ENCODE data around the gene ZDHHC3. TPM values are rescaled to one million over a fixed set of nuclear protein-coding genes. Genes with fewer than 3 reads are reported as not detected.

The ZDHHC3 gene
- total RNA-seq, 3 donors from 2014 or later: 69.5 to 120 (median 71.9) TPM

GRCh38 chr3:44995142-44995770, 19.3 kb upstream of the ZDHHC3 start:
- Histone ChIP-seq H3K4me3 (no peak overlapping the region), H3K27ac (peak overlapping the region; percentile 40 to 80), H3K9me3 (no peaks in the 10 kb centered on the region), H3K36me3 (no peaks in the 10 kb centered on the region), H3K27me3 (no peaks in the 10 kb centered on the region), H3K4me1 (no peaks in the 10 kb centered on the region)
- DNase-seq (ENCODE audit: low spot score in 2 of 2): no peak
- intact Hi-C loops (cut with DNase I; ENCODE audit: low total_unique reads): no loop called here
- TF ChIP-seq, protein P1, sequence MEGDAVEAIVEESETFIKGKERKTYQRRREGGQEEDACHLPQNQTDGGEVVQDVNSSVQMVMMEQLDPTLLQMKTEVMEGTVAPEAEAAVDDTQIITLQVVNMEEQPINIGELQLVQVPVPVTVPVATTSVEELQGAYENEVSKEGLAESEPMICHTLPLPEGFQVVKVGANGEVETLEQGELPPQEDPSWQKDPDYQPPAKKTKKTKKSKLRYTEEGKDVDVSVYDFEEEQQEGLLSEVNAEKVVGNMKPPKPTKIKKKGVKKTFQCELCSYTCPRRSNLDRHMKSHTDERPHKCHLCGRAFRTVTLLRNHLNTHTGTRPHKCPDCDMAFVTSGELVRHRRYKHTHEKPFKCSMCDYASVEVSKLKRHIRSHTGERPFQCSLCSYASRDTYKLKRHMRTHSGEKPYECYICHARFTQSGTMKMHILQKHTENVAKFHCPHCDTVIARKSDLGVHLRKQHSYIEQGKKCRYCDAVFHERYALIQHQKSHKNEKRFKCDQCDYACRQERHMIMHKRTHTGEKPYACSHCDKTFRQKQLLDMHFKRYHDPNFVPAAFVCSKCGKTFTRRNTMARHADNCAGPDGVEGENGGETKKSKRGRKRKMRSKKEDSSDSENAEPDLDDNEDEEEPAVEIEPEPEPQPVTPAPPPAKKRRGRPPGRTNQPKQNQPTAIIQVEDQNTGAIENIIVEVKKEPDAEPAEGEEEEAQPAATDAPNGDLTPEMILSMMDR (IDR thresholded peaks at IDR 0.05): no peak
- TF ChIP-seq POLR2A (IDR thresholded peaks at IDR 0.05): no peak
- TF ChIP-seq POLR2AphosphoS5 (IDR thresholded peaks at IDR 0.05): no peak

- Histone ChIP-seq H3K36me3 (no peaks in the 10 kb centered on the region), H3K27me3 (no peaks in the 10 kb centered on the region), H3K27ac (peak overlapping the region in 1 of 2 donors; percentile 71), H3K4me3 (no peak overlapping the region), H3K9me3 (no peaks in the 10 kb centered on the region), H3K4me1 (no peaks in the 10 kb centered on the region)
- TF ChIP-seq POLR2AphosphoS5 (IDR thresholded peaks at IDR 0.05): no peak
- intact Hi-C loops (cut with DNase I; ENCODE audit: low total_unique reads): loop anchor here (2.0 kb wide), 1 partner anchor 67 kb away; no protein-coding TSS in a partner anchor
- no peak for DNase-seq (ENCODE audit: low spot score in 2 of 2)
Measured at GRCh38 chr3:44993471-44994205, 17.7 kb upstream of the ZDHHC3 start.

- peak overlapping the region in 1 of 2 donors; percentile 71 for H3K27ac ChIP-seq
- intact Hi-C loops (cut with DNase I; ENCODE audit: low total_unique reads): loop anchor here (2.0 kb wide), 1 partner anchor 68 kb away; no protein-coding TSS in a partner anchor
- no peaks in the 10 kb centered on the region for H3K27me3 ChIP-seq
- DNase-seq (ENCODE audit: low spot score in 2 of 2): no peak
- H3K36me3 ChIP-seq: no peaks in the 10 kb centered on the region
- H3K9me3 ChIP-seq: no peaks in the 10 kb centered on the region
- no peak overlapping the region for H3K4me3 ChIP-seq
- H3K4me1 ChIP-seq: no peaks in the 10 kb centered on the region
- TF ChIP-seq, protein P1 (IDR thresholded peaks at IDR 0.05): peak in 2 of 3 donors; percentile 12 to 37
- no peak for TF ChIP-seq POLR2A (IDR thresholded peaks at IDR 0.05)
Measured at GRCh38 chr3:44992555-44993470, 16.8 kb upstream of the ZDHHC3 start.

GRCh38 chr3:44991326-44991725, 15.4 kb upstream of the ZDHHC3 start:
- TF ChIP-seq, protein P1 (IDR thresholded peaks at IDR 0.05): no peak
- TF ChIP-seq POLR2AphosphoS5 (IDR thresholded peaks at IDR 0.05) (no peak), POLR2A (IDR thresholded peaks at IDR 0.05) (no peak)
- H3K36me3 ChIP-seq: no peaks in the 10 kb centered on the region
- no peaks in the 10 kb centered on the region for H3K4me1 ChIP-seq
- intact Hi-C loops (cut with DNase I; ENCODE audit: low total_unique reads): no loop called here
- no peak overlapping the region for H3K4me3 ChIP-seq
- no peak for DNase-seq (ENCODE audit: low spot score in 2 of 2)
- no peak overlapping the region for H3K27ac ChIP-seq
- no peaks in the 10 kb centered on the region for H3K9me3 ChIP-seq
- no peaks in the 10 kb centered on the region for H3K27me3 ChIP-seq

DNA sequence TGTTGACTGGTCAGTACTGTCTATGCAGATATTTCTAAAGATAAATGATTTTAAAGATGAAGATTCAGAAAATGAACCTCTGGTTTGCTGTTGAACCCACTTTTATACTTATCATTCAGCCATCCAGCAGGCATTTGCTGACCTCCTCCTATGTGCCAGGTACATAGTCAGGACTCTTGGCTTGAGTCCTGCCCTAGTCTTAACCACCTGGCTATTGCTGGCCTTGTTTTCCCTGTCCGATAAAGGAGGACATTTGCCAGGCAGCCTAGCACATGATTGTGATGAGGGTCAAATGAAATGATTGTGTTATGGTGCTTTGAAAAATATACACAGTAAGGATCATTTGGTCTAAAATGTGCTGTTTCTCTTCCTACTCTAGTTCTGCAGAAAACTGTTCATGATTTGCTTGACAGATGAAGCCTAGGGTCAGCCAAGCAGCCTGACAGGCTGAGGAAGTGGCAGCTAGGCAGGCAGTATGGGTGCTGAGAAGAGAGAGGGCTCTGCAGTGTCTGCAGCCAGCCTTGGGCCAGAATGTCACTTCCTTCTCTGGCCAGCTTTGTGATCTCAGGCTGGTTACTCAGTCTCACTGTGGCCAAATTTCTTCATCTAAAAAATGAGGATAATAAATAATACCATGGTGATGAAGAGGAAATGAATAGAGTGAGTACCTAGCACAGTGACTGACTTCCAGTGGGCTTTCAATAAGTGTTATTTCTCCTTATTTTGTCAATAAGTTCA, 13.8 kb upstream of the ZDHHC3 start:
- Histone ChIP-seq H3K9me3 (no peaks in the 10 kb centered on the region), H3K36me3 (no peaks in the 10 kb centered on the region), H3K27ac (no peak overlapping the region), H3K27me3 (no peaks in the 10 kb centered on the region), H3K4me3 (no peak overlapping the region), H3K4me1 (no peaks in the 10 kb centered on the region)
- TF ChIP-seq POLR2AphosphoS5 (IDR thresholded peaks at IDR 0.05) (no peak), POLR2A (IDR thresholded peaks at IDR 0.05) (no peak)
- intact Hi-C loops (cut with DNase I; ENCODE audit: low total_unique reads): no loop called here
- DNase-seq (ENCODE audit: low spot score in 2 of 2): no peak

Data from breast epithelium (tissue), 4 donors.